Loucy (cell line): ENCODE measurements around the gene SLC9A9.

Experiments used
- EZH2phosphoT487 ChIP-seq: fragments of 200-600 bp; IDR thresholded peaks from 2 replicates; pipeline ENCODE4 v1.6.1; 2018; ENCODE audit warnings: antibody characterized with exemption, mild to moderate bottlenecking, moderate library complexity, borderline replicate concordance
- TF ChIP-seq, protein P1 (sequence below): fragments of 200-600 bp; sonication (generic); conservative IDR thresholded peaks from 2 replicates; pipeline ENCODE4 v1.5.1; 2014; ENCODE audit warnings: mild to moderate bottlenecking, antibody characterized with exemption, low read length

DNA sequence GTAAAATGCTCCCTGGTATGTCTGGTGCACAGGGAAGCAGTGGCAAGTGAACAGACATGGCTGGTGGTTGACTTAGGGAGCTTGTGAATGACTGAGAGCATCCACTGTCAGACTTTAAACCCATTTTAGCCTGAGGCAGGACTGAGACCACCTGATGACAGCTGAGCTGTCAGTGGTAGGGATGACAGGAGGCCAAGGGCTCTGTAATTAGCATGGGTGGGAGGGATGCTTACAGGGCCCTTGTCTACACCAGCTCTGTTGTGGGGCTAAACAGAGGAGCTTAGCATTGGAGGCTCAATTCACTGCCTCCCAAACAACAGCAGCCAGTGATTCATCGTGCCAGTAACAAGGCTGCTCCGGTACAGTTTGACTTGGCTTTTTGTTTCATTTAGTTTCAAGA, 559.3 kb downstream of the SLC9A9 start:
- TF ChIP-seq, protein P1, sequence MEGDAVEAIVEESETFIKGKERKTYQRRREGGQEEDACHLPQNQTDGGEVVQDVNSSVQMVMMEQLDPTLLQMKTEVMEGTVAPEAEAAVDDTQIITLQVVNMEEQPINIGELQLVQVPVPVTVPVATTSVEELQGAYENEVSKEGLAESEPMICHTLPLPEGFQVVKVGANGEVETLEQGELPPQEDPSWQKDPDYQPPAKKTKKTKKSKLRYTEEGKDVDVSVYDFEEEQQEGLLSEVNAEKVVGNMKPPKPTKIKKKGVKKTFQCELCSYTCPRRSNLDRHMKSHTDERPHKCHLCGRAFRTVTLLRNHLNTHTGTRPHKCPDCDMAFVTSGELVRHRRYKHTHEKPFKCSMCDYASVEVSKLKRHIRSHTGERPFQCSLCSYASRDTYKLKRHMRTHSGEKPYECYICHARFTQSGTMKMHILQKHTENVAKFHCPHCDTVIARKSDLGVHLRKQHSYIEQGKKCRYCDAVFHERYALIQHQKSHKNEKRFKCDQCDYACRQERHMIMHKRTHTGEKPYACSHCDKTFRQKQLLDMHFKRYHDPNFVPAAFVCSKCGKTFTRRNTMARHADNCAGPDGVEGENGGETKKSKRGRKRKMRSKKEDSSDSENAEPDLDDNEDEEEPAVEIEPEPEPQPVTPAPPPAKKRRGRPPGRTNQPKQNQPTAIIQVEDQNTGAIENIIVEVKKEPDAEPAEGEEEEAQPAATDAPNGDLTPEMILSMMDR: no peak
- no peak for TF ChIP-seq EZH2phosphoT487
